SU-DHL-6 (cell line): ENCODE results near the gene TPST2.

Experiments
- EZH2phosphoT487 ChIP-seq: fragments of 200-600 bp; sonication (generic), shearing (Covaris generic); conservative IDR thresholded peaks from 2 replicates; pipeline ENCODE4 v1.6.1; 2018; ENCODE audit warnings: mild to moderate bottlenecking, antibody characterized with exemption, low read length, moderate library complexity, mixed read lengths
- TF ChIP-seq, protein P1 (sequence below): fragments of 200-600 bp; sonication (generic); IDR thresholded peaks from one replicate; pipeline ENCODE4 v1.5.1; 2017; ENCODE audit warnings: antibody characterized with exemption, mild to moderate bottlenecking, low read length, moderate library complexity; ENCODE audit not compliant: insufficient read depth, poor library complexity, severe bottlenecking

DNA sequence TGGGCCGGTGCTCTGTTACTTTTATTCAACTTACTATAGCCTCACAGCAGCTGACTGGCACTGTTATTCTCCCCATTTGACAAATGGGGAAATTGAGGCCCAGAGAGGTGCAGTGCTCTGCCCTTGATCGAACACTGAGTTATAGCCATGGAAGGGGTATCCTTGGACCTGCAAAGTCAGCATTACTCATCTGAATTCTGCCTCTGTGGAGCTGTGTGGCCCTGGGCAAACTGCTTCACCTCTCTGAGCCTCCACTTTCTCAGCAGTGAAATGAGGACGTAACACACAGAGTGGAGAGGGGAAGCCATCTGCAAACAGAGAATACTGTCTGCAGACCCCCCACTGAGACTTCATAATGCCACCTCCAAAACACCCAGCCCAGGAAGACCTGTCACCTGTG is 25.3 kb downstream of the TPST2 start:
- TF ChIP-seq, protein P1, sequence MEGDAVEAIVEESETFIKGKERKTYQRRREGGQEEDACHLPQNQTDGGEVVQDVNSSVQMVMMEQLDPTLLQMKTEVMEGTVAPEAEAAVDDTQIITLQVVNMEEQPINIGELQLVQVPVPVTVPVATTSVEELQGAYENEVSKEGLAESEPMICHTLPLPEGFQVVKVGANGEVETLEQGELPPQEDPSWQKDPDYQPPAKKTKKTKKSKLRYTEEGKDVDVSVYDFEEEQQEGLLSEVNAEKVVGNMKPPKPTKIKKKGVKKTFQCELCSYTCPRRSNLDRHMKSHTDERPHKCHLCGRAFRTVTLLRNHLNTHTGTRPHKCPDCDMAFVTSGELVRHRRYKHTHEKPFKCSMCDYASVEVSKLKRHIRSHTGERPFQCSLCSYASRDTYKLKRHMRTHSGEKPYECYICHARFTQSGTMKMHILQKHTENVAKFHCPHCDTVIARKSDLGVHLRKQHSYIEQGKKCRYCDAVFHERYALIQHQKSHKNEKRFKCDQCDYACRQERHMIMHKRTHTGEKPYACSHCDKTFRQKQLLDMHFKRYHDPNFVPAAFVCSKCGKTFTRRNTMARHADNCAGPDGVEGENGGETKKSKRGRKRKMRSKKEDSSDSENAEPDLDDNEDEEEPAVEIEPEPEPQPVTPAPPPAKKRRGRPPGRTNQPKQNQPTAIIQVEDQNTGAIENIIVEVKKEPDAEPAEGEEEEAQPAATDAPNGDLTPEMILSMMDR: no peak
- TF ChIP-seq EZH2phosphoT487: no peak
